ENCODE results near the gene ARPC2. TPM values are rescaled to one million over a fixed set of nuclear protein-coding genes. Genes with fewer than 3 reads are reported as not detected.
A peak's percentile ranks its signal among the peaks of the same experiment; 100 is the strongest.
"Not testable (repeated sequence)": the region's sequence is repeated elsewhere in the genome, so short reads cannot be mapped to it uniquely, and the experiment has no call there.

The ARPC2 gene
- polyA plus RNA-seq, 1 donor from 2014 or later: 167 TPM

DNA sequence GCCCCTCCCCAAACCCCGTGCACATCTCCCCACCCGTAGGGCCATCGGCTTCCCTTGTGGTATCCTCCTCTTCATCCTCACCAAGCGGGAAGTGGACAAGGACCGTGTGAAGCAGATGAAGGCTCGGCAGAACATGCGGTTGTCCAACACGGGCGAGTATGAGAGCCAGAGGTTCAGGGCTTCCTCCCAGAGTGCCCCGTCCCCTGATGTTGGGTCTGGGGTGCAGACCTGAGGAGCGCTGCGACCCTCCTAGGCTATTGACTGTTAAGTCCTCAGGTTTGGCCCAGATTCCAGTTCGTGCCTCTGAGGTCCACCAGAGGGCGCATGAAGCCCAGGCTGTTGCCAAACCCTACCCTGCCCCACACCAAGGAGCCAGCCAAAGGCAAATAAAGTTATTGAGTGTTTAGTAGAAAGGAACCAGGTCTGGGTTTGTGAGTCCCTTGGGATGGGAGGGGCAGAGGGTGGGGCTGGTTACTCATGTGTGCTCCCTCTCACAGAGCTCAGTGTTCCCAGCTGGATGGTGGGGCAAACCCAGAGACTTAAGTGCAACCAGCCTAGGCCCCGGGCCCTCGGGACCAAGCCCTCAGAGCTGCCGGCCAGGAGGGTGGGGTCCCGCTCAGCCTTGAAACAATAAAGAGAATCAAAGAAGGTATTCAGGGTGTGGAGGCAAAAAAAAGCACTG lies 55.7 kb downstream of the ARPC2 start:
- Histone ChIP-seq H3K27me3 (ENCODE audit: insufficient read depth, low read depth, low read length) (no peaks in the 10 kb centered on the region), H3K9me3 (ENCODE audit: low read length) (no peaks in the 10 kb centered on the region), H3K9ac (ENCODE audit: low read length) (no peak overlapping the region), H3K4me2 (ENCODE audit: low read length) (no peak overlapping the region), H4K20me1 (ENCODE audit: insufficient read depth) (no peaks in the 10 kb centered on the region), H3K9me2 (ENCODE audit: insufficient read depth, low read length) (no peaks in the 10 kb centered on the region), H3K79me2 (replicated peaks; ENCODE audit: insufficient read depth, low read length) (peaks cover 9% of the 10 kb centered on the region), H3K4me3 (ENCODE audit: low read length) (no peak overlapping the region), H3F3A (ENCODE audit: insufficient read depth, low read length, poor library complexity, severe bottlenecking) (no peaks in the 10 kb centered on the region), H2AFZ (ENCODE audit: low read depth, low read length) (no peak overlapping the region), H3K27ac (ENCODE audit: low read length) (no peak overlapping the region), H3K36me3 (ENCODE audit: insufficient read depth, low read length) (no peaks in the 10 kb centered on the region)
- TF ChIP-seq MXI1 (conservative IDR thresholded peaks at IDR 0.05; ENCODE audit: poor library complexity, severe bottlenecking) (no peak), TAF1 (IDR thresholded peaks at IDR 0.05; ENCODE audit: low read depth) (no peak), EZH2 (IDR thresholded peaks at IDR 0.05; ENCODE audit: borderline replicate concordance, insufficient read depth, low read length, poor library complexity, severe bottlenecking) (no peak), POLR2AphosphoS5 (IDR thresholded peaks at IDR 0.05) (no peak), RAD21 (conservative IDR thresholded peaks at IDR 0.05) (peak; percentile 78), SMC3 (conservative IDR thresholded peaks at IDR 0.05; ENCODE audit: poor library complexity) (peak; percentile 82), EP300 (conservative IDR thresholded peaks at IDR 0.05; ENCODE audit: poor library complexity, severe bottlenecking) (no peak)
- TF ChIP-seq, protein P1, sequence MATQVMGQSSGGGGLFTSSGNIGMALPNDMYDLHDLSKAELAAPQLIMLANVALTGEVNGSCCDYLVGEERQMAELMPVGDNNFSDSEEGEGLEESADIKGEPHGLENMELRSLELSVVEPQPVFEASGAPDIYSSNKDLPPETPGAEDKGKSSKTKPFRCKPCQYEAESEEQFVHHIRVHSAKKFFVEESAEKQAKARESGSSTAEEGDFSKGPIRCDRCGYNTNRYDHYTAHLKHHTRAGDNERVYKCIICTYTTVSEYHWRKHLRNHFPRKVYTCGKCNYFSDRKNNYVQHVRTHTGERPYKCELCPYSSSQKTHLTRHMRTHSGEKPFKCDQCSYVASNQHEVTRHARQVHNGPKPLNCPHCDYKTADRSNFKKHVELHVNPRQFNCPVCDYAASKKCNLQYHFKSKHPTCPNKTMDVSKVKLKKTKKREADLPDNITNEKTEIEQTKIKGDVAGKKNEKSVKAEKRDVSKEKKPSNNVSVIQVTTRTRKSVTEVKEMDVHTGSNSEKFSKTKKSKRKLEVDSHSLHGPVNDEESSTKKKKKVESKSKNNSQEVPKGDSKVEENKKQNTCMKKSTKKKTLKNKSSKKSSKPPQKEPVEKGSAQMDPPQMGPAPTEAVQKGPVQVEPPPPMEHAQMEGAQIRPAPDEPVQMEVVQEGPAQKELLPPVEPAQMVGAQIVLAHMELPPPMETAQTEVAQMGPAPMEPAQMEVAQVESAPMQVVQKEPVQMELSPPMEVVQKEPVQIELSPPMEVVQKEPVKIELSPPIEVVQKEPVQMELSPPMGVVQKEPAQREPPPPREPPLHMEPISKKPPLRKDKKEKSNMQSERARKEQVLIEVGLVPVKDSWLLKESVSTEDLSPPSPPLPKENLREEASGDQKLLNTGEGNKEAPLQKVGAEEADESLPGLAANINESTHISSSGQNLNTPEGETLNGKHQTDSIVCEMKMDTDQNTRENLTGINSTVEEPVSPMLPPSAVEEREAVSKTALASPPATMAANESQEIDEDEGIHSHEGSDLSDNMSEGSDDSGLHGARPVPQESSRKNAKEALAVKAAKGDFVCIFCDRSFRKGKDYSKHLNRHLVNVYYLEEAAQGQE (IDR thresholded peaks at IDR 0.05; ENCODE audit: borderline replicate concordance): no peak
- TF ChIP-seq, protein P2, sequence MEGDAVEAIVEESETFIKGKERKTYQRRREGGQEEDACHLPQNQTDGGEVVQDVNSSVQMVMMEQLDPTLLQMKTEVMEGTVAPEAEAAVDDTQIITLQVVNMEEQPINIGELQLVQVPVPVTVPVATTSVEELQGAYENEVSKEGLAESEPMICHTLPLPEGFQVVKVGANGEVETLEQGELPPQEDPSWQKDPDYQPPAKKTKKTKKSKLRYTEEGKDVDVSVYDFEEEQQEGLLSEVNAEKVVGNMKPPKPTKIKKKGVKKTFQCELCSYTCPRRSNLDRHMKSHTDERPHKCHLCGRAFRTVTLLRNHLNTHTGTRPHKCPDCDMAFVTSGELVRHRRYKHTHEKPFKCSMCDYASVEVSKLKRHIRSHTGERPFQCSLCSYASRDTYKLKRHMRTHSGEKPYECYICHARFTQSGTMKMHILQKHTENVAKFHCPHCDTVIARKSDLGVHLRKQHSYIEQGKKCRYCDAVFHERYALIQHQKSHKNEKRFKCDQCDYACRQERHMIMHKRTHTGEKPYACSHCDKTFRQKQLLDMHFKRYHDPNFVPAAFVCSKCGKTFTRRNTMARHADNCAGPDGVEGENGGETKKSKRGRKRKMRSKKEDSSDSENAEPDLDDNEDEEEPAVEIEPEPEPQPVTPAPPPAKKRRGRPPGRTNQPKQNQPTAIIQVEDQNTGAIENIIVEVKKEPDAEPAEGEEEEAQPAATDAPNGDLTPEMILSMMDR (IDR thresholded peaks at IDR 0.05; ENCODE audit: poor library complexity, severe bottlenecking): peak; percentile 81

DNA sequence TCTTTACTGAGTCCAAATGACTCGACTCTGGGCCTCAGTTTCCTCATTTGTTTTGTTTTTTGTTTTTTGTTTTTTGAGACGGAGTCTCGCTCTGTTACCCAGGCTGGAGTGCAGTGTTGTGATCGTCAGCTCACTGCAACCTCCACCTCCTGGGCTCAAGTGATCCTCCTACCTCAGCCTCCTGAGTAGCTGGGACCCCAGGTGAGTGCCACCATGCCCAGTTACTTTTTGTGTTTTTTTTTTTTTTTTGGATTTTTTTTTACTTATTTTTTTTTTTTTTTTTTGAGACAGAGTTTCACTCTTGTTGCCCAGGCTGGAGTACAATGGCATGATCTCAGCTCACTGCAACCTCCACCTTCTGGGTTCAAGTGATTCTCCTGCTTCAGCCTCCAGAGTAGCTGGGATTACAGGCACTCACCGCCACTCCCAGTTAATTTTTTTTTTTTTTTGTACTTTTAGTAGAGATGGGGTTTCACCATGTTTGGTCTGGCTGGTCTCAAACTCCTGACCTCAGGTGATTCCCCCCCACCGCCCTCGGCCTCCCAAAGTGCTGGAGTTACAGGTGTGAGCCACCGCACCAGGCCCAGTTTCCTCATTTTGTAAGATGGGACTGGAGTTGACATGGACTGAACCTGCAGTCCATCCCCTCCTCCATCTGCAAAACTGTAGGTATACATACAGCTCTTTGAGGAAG lies 56.4 kb downstream of the ARPC2 start:
- not testable (repeated sequence) for H3K9me2 ChIP-seq (ENCODE audit: insufficient read depth, low read length); H3K9me3 ChIP-seq (ENCODE audit: low read length); H2AFZ ChIP-seq (ENCODE audit: low read depth, low read length); H3K27ac ChIP-seq (ENCODE audit: low read length); H3F3A ChIP-seq (ENCODE audit: insufficient read depth, low read length, poor library complexity, severe bottlenecking); H3K36me3 ChIP-seq (ENCODE audit: insufficient read depth, low read length); H3K79me2 ChIP-seq (replicated peaks; ENCODE audit: insufficient read depth, low read length); H3K4me3 ChIP-seq (ENCODE audit: low read length); H3K4me2 ChIP-seq (ENCODE audit: low read length); H3K27me3 ChIP-seq (ENCODE audit: insufficient read depth, low read depth, low read length); H3K9ac ChIP-seq (ENCODE audit: low read length); H4K20me1 ChIP-seq (ENCODE audit: insufficient read depth)
